ENCODE data around the gene R3HDM2.
"Not testable (repeated sequence)": the region's sequence is repeated elsewhere in the genome, so short reads cannot be mapped to it uniquely, and the experiment has no call there.

The R3HDM2 gene

GRCh38 chr12:57370696-57371095 lies 60.1 kb downstream of the R3HDM2 start:
- no peak for DNase-seq

GRCh38 chr12:57370072-57370471 lies 60.8 kb downstream of the R3HDM2 start:
- no peak for DNase-seq

- no peak for DNase-seq
Measured at GRCh38 chr12:57369202-57369601, 61.6 kb downstream of the R3HDM2 start.

GRCh38 chr12:57368349-57369095 lies 62.3 kb downstream of the R3HDM2 start:
- no peak for DNase-seq

GRCh38 chr12:57367121-57367520 lies 63.7 kb downstream of the R3HDM2 start:
- no peak for DNase-seq

GRCh38 chr12:57366315-57366714 lies 64.5 kb downstream of the R3HDM2 start:
- no peak for DNase-seq

GRCh38 chr12:57364156-57364555 lies 66.7 kb downstream of the R3HDM2 start:
- DNase-seq = not testable (repeated sequence)

GRCh38 chr12:57360468-57360867 lies 70.4 kb downstream of the R3HDM2 start:
- no peak for DNase-seq

- no peak for DNase-seq
Measured at GRCh38 chr12:57358646-57359045, 72.2 kb downstream of the R3HDM2 start.

GRCh38 chr12:57355734-57356133 lies 75.1 kb downstream of the R3HDM2 start:
- no peak for DNase-seq

- no peak for DNase-seq
Measured at GRCh38 chr12:57352166-57352565, 78.7 kb downstream of the R3HDM2 start.

- DNase-seq = no peak
Measured at GRCh38 chr12:57347284-57347683, 83.6 kb downstream of the R3HDM2 start.

GRCh38 chr12:57343703-57344378 lies 87.0 kb downstream of the R3HDM2 start:
- no peak for DNase-seq

GRCh38 chr12:57342207-57342691 lies 88.6 kb downstream of the R3HDM2 start:
- DNase-seq = no peak

- no peak for DNase-seq
Measured at GRCh38 chr12:57341275-57341990, 89.4 kb downstream of the R3HDM2 start.

- no peak for DNase-seq
Measured at GRCh38 chr12:57340104-57340503, 90.7 kb downstream of the R3HDM2 start.

- not testable (repeated sequence) for DNase-seq
Measured at GRCh38 chr12:57336299-57336698, 94.5 kb downstream of the R3HDM2 start.

GRCh38 chr12:57334219-57334618 lies 96.6 kb downstream of the R3HDM2 start:
- no peak for DNase-seq

- DNase-seq = no peak
Measured at GRCh38 chr12:57332646-57333312, 98.1 kb downstream of the R3HDM2 start.

- no peak for DNase-seq
Measured at GRCh38 chr12:57330992-57331391, 99.9 kb downstream of the R3HDM2 start.

- DNase-seq = no peak
Measured at GRCh38 chr12:57329219-57329618, 101.6 kb downstream of the R3HDM2 start.

GRCh38 chr12:57325395-57325794 lies 105.4 kb downstream of the R3HDM2 start:
- no peak for DNase-seq

GRCh38 chr12:57323416-57323815 lies 107.4 kb downstream of the R3HDM2 start:
- no peak for DNase-seq
